B cell (primary cell): Measurements from ENCODE around the gene NEO1.

Source experiments
- EZH2 ChIP-seq: IDR thresholded peaks from 2 replicates; pipeline ENCODE4 v1.6.1; 2012; ENCODE audit warnings: borderline replicate concordance, low read depth, mild to moderate bottlenecking, moderate library complexity, low read length; ENCODE audit not compliant: insufficient read depth, poor library complexity, severe bottlenecking
- TF ChIP-seq, protein P1 (sequence below): fragments of 200-600 bp; IDR thresholded peaks from one replicate; pipeline ENCODE4 v1.8.0; 2022; ENCODE audit warnings: antibody characterized with exemption, mild to moderate bottlenecking

DNA sequence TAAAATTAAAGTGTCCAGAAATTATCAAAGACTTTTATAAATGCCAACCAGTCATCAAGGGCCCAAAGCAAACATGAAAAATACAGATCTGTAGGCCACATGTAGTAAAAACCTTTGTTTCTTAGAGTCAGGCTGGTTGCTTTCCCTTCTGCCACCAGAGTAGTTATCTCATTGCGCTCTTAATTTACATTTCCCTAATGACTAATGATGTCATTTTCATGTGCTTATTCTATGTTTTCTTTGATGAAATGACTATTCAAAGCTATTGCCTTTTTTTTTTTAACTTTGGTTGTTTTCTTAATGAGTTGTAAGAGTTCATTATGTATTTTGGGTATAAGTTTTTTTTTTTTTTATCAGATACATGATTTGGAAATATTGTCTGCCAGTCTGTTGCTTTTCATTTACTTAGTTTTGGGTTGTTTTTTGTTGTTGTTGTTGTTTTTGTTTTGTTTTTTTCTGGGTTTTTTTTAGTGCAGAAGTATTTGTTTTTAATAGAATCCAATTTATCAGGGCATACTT lies 175.9 kb downstream of the NEO1 start:
- TF ChIP-seq, protein P1, sequence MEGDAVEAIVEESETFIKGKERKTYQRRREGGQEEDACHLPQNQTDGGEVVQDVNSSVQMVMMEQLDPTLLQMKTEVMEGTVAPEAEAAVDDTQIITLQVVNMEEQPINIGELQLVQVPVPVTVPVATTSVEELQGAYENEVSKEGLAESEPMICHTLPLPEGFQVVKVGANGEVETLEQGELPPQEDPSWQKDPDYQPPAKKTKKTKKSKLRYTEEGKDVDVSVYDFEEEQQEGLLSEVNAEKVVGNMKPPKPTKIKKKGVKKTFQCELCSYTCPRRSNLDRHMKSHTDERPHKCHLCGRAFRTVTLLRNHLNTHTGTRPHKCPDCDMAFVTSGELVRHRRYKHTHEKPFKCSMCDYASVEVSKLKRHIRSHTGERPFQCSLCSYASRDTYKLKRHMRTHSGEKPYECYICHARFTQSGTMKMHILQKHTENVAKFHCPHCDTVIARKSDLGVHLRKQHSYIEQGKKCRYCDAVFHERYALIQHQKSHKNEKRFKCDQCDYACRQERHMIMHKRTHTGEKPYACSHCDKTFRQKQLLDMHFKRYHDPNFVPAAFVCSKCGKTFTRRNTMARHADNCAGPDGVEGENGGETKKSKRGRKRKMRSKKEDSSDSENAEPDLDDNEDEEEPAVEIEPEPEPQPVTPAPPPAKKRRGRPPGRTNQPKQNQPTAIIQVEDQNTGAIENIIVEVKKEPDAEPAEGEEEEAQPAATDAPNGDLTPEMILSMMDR = no peak
- no peak for TF ChIP-seq EZH2
